Loucy (cell line): Measurements from ENCODE around the gene SYPL1.

ENCODE experiments used
- H2AFZ ChIP-seq: fragments of 200-600 bp; sonication (generic); 2 replicates; pipeline ENCODE4 v1.6.0; 2016; ENCODE audit warnings: antibody characterized with exemption, mild to moderate bottlenecking, low read length, moderate library complexity
- H3F3A ChIP-seq: fragments of 200-600 bp; 2 replicates; pipeline ENCODE4 v1.6.0; 2016; ENCODE audit warnings: antibody characterized with exemption, low read depth, mild to moderate bottlenecking
- H3K27me3 ChIP-seq: fragments of 200-600 bp; sonication (generic); 2 replicates; pipeline ENCODE4 v1.6.1; 2014; ENCODE audit warnings: low read length, mild to moderate bottlenecking; ENCODE audit not compliant: insufficient read depth, poor library complexity, severe bottlenecking
- H3K36me3 ChIP-seq: fragments of 200-600 bp; sonication (generic); 2 replicates; pipeline ENCODE4 v1.6.1; 2016; ENCODE audit warnings: low read length; ENCODE audit not compliant: insufficient read depth
- H3K4me1 ChIP-seq: fragments of 200-600 bp; sonication (generic); 2 replicates; pipeline ENCODE4 v1.5.1; 2014; ENCODE audit warnings: low read length, mild to moderate bottlenecking; ENCODE audit not compliant: insufficient read depth, poor library complexity, severe bottlenecking
- H3K4me2 ChIP-seq: fragments of 200-600 bp; sonication (generic); 2 replicates; pipeline ENCODE4 v1.6.0; 2014; ENCODE audit warnings: antibody characterized with exemption, low read length, low read depth, mild to moderate bottlenecking; ENCODE audit not compliant: poor library complexity, severe bottlenecking
- H3K4me3 ChIP-seq: fragments of 200-600 bp; sonication (generic); 2 replicates; pipeline ENCODE4 v1.5.1; 2014; ENCODE audit warnings: low read length, mild to moderate bottlenecking, mixed read lengths; ENCODE audit not compliant: poor library complexity, severe bottlenecking
- H3K79me2 ChIP-seq: fragments of 200-600 bp; sonication (generic); 2 replicates; pipeline ENCODE4 v1.6.1; 2014; ENCODE audit warnings: low read length; ENCODE audit not compliant: insufficient read depth
- H3K9ac ChIP-seq: fragments of 200-600 bp; sonication (generic); 2 replicates; pipeline ENCODE4 v1.6.0; 2014; ENCODE audit warnings: mild to moderate bottlenecking, low read depth, low read length, moderate library complexity; ENCODE audit not compliant: poor library complexity, severe bottlenecking
- H3K9me2 ChIP-seq: fragments of 200-600 bp; sonication (generic); replicated peaks from 2 replicates; pipeline ENCODE4 v1.6.1; 2016; ENCODE audit warnings: low read depth, low read length, mixed read lengths
- H3K9me3 ChIP-seq: fragments of 200-600 bp; sonication (generic); 2 replicates; pipeline ENCODE4 v1.6.1; 2014; ENCODE audit warnings: mild to moderate bottlenecking, antibody characterized with exemption, low read length, low read depth; ENCODE audit not compliant: insufficient read depth
- H4K20me1 ChIP-seq: fragments of 200-600 bp; sonication (generic); 2 replicates; pipeline ENCODE4 v1.6.0; 2014; ENCODE audit warnings: antibody characterized with exemption, low read length, mild to moderate bottlenecking; ENCODE audit not compliant: insufficient read depth, poor library complexity, severe bottlenecking
- CTCF ChIP-seq: fragments of 200-600 bp; sonication (generic); conservative IDR thresholded peaks from 2 replicates; pipeline ENCODE4 v1.5.1; 2014; ENCODE audit warnings: mild to moderate bottlenecking, antibody characterized with exemption, low read length
- EZH2phosphoT487 ChIP-seq: fragments of 200-600 bp; IDR thresholded peaks from 2 replicates; pipeline ENCODE4 v1.6.1; 2018; ENCODE audit warnings: antibody characterized with exemption, mild to moderate bottlenecking, moderate library complexity, borderline replicate concordance

Gene SYPL1

DNA sequence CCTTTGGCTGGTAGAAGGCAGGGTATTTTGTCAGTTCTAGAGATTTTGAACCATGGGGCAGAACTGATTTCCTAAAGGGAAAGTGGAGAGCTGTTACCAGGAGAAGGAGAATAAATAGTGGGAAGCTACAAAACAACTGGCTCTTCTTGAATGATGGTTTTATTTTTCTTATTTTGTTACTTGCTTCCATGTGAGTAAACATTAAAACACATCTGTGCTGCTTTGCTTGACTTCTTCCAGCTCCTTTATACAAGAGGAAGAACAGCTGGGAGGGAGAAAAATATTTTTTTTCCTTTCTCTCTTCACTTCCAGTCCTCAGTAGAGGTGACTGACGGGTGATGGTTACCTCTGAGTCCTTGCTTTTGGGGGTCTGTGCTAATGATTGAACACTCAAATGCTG lies 30.0 kb upstream of the SYPL1 start:
- no peak overlapping the region for H3K4me3 ChIP-seq
- H3F3A ChIP-seq = no peaks in the 10 kb centered on the region
- H3K9me2 ChIP-seq = no peaks in the 10 kb centered on the region
- no peaks in the 10 kb centered on the region for H3K9me3 ChIP-seq
- H4K20me1 ChIP-seq = no peaks in the 10 kb centered on the region
- no peaks in the 10 kb centered on the region for H3K79me2 ChIP-seq
- H3K27me3 ChIP-seq = no peaks in the 10 kb centered on the region
- H3K9ac ChIP-seq = no peak overlapping the region
- H3K36me3 ChIP-seq = no peaks in the 10 kb centered on the region
- TF ChIP-seq EZH2phosphoT487 (no peak), CTCF (no peak)
- peaks cover 8% of the 10 kb centered on the region for H3K4me1 ChIP-seq
- H2AFZ ChIP-seq = no peak overlapping the region
- H3K4me2 ChIP-seq = no peak overlapping the region

GRCh38 chr7:106140406-106141173 lies 28.5 kb upstream of the SYPL1 start:
- peaks cover 8% of the 10 kb centered on the region for H3K4me1 ChIP-seq
- H3K27me3 ChIP-seq = no peaks in the 10 kb centered on the region
- no peaks in the 10 kb centered on the region for H3K36me3 ChIP-seq
- H3K9ac ChIP-seq = no peak overlapping the region
- no peaks in the 10 kb centered on the region for H3K9me2 ChIP-seq
- H4K20me1 ChIP-seq = no peaks in the 10 kb centered on the region
- H3K79me2 ChIP-seq = no peaks in the 10 kb centered on the region
- H2AFZ ChIP-seq = no peak overlapping the region
- H3K4me2 ChIP-seq = no peak overlapping the region
- H3K9me3 ChIP-seq = no peaks in the 10 kb centered on the region
- H3K4me3 ChIP-seq = no peak overlapping the region
- H3F3A ChIP-seq = no peaks in the 10 kb centered on the region
- TF ChIP-seq EZH2phosphoT487 (no peak), CTCF (no peak)

DNA sequence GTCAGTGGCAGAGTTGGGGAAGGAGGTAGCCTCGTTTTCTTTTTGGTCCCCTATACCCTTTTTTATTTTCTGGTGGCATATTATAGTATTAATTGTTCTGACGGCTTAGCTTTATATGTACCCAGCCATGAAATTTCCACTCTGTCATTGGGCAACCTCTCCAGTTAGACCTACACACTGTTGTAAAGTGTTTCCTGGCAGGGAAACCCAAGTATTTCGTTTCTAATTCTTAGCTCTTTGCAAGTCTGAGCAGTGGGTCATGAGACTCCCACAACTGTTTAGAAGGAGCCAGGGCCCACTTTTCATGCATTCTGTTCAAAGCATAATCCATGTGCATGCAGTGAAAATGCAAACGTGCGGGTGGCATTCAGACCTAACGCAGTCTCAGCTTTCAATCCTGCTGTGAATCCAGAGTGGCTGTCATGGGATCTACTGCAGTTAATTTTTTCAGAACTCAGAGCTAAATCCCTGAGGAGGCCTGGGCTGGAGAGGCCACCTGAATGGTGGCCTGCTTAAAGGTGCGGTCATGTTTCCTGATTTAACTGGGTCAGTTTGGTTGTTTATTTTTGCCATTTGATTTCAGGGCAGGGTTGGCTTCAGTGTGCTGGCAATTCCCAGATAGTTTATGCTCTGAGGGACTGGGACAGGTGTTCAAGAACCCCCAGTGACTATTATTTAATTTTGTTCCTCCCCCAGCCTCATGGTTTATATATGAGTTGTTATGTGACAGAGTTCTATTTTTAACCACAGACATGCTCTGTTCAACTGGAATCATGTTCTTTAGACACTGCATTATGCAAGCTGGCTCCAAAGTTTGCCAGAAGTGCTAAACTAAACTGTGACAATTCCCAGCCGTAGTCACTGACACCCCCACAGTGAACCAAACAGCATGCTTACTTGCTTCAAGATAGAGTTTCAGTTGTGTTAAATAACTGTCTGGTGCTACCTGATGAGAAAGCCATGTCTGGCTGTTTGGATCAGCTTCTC lies 27.4 kb upstream of the SYPL1 start:
- H3K4me2 ChIP-seq = no peak overlapping the region
- no peaks in the 10 kb centered on the region for H4K20me1 ChIP-seq
- TF ChIP-seq CTCF = no peak
- TF ChIP-seq EZH2phosphoT487 = no peak
- H3K79me2 ChIP-seq = no peaks in the 10 kb centered on the region
- no peaks in the 10 kb centered on the region for H3K9me3 ChIP-seq
- peaks cover 8% of the 10 kb centered on the region for H3K4me1 ChIP-seq
- no peaks in the 10 kb centered on the region for H3K27me3 ChIP-seq
- no peaks in the 10 kb centered on the region for H3K36me3 ChIP-seq
- no peaks in the 10 kb centered on the region for H3F3A ChIP-seq
- H3K4me3 ChIP-seq = no peak overlapping the region
- no peaks in the 10 kb centered on the region for H3K9me2 ChIP-seq
- H2AFZ ChIP-seq = no peak overlapping the region
- no peak overlapping the region for H3K9ac ChIP-seq
